ENCODE data around the gene WDR18.

- TF ChIP-seq CTCF (IDR thresholded peaks at IDR 0.05) (no peak), POLR2A (IDR thresholded peaks at IDR 0.05) (no peak)
Measured at GRCh38 chr19:954272-954671, 29.9 kb upstream of the WDR18 start.

Data from uterus (tissue), 2 donors.